ENCODE results near the gene SERPINE2.

- TF ChIP-seq, protein P1, sequence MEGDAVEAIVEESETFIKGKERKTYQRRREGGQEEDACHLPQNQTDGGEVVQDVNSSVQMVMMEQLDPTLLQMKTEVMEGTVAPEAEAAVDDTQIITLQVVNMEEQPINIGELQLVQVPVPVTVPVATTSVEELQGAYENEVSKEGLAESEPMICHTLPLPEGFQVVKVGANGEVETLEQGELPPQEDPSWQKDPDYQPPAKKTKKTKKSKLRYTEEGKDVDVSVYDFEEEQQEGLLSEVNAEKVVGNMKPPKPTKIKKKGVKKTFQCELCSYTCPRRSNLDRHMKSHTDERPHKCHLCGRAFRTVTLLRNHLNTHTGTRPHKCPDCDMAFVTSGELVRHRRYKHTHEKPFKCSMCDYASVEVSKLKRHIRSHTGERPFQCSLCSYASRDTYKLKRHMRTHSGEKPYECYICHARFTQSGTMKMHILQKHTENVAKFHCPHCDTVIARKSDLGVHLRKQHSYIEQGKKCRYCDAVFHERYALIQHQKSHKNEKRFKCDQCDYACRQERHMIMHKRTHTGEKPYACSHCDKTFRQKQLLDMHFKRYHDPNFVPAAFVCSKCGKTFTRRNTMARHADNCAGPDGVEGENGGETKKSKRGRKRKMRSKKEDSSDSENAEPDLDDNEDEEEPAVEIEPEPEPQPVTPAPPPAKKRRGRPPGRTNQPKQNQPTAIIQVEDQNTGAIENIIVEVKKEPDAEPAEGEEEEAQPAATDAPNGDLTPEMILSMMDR (IDR thresholded peaks at IDR 0.05; ENCODE audit: low read depth, low read length, poor library complexity, severe bottlenecking): no peak
- TF ChIP-seq EZH2phosphoT487 (IDR thresholded peaks at IDR 0.05; ENCODE audit: borderline replicate concordance, low read length): no peak
Observed at GRCh38 chr2:223959688-223960087, 79.4 kb downstream of the SERPINE2 start.
